CD4-positive, alpha-beta T cell treated with Interleukin-21 for 1 hour (primary cell): ENCODE results near the gene ATCAY.
A peak's percentile ranks its signal among the peaks of the same experiment; 100 is the strongest.

Experiments used
- DNase-seq: peaks from one replicate; pipeline ENCODE4 v3.0.0-alpha.2; 2020

The ATCAY gene

GRCh38 chr19:3975637-3976087 lies 95.2 kb downstream of the ATCAY start:
- DNase-seq: no peak

- DNase-seq: peak; percentile 23
These were observed 96.2 kb downstream of the ATCAY start for GRCh38 chr19:3976495-3977241.
